Stimulated activated CD4-positive, alpha-beta T cell treated with anti-CD3 and anti-CD28 coated beads, Interleukin-15, amount 100 ng/mL, for 24 hours (primary cell): ENCODE results near the gene CMTM4.
"Not testable (repeated sequence)": the region's sequence is repeated elsewhere in the genome, so short reads cannot be mapped to it uniquely, and the experiment has no call there.

Experiments
- DNase-seq: peaks from one replicate; pipeline ENCODE4 v3.0.0-alpha.2; 2020

Gene CMTM4

DNA sequence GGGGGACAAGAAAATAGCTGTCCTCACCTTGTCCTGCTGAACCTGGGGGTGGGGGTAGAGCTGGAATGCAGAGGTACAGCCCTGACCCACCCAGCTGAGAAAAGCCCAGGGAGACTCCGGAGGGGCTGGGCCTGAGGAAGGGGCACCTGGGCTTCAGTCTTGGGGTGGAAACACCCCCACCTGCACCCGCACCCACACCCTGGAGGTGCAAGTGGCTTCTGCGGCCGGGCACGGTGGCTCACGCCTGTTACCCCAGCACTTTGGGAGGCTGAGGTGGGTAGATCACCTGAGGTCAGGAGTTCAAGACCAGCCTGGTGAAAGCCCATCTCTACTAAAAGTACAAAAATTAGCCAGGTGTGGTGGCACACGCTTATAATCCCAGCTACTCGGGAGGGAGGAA, 84.6 kb downstream of the CMTM4 start:
- not testable (repeated sequence) for DNase-seq

DNA sequence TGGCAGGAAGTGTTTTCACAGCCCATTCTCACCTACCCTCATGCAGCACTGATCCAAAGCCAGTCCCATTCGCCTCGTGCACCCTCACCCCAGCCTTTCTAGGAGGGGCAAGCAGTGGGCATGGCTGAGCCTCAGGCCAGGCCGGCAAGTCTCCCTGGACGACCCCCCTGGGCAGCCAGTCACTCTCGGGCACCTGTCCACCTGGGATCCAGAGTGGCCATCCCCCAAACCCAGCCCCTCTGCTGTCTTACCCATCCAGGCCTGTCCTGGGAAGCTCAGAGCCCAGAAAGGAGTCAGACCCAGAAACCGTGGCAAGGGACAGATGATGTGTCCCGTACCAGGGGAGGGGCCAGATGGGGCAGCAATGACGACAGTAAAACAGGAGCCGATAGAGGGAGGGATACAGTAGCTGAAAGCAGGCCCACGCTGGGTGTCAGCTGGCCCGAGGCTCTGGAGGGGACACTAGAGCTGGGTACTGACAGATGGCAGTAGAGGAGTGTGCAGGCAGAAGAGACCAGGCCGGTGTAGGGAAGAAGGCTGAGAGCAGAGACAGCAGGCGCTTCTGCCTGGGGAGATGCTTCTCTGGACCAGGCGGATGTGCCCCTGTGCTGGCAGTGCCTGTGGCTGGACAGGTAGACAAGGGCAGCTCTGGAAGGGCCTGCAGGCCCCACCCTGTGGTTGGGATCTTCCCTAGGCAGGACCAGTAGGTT, 86.3 kb downstream of the CMTM4 start:
- no peak for DNase-seq

DNA sequence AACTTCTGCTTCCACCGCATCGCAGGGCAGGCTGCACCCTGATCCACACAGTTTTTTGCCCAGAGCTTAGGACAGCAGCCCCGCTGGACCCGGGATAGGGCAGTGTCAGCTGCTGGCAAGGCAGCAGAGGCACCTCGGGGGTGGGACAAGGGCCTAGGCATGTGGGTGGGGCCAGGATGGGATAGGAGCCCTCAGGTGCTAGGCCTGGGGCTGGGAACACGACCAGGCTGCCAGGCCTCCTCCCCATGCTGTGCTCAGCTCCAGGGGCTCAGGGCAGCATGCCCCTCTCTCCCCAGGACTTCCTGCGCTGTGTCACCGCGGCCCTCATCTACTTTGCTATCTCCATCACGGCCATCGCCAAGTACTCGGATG, 87.4 kb downstream of the CMTM4 start:
- DNase-seq, result no peak

DNA sequence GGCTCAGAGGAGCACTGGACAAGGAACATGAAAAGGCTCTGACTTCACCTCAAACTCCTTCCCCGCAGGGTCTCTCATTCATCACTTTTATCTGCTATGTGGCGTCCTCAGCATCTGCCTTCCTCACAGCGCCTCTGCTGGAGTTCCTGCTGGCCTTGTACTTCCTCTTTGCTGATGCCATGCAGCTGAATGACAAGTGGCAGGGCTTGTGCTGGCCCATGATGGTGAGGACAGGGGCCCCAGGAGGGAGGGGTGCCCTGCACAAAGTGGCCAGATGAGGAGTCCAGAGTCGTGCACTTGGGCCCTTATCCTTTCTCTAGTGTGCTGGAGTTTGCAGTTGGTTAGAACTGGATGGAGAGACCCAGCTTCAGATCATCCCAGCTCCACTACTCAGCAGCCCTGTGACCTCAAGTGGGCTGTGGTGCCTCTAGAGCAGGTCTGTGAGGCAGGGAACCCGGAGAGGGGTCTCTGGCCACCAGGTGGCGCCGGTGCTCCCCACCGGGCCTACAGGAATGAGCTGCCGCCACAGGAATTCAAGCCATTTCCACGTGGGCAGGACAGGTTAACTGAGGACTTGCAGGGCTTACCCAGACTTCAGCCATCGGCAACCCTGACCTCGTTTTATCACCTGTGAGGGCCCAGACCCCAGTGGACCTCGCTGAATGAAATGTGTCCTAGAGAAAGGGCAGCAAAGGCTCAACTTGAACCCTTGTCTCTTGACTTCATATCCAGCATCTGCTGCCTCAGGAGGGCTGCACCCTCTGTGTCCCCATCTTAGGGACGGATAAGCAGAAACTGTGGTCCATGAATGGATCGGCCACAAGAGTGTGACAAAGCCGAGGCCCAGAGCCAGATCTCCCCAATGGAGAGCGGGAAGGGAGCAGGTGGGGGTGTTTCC, 88.1 kb downstream of the CMTM4 start:
- DNase-seq, result peak; percentile 92

DNA sequence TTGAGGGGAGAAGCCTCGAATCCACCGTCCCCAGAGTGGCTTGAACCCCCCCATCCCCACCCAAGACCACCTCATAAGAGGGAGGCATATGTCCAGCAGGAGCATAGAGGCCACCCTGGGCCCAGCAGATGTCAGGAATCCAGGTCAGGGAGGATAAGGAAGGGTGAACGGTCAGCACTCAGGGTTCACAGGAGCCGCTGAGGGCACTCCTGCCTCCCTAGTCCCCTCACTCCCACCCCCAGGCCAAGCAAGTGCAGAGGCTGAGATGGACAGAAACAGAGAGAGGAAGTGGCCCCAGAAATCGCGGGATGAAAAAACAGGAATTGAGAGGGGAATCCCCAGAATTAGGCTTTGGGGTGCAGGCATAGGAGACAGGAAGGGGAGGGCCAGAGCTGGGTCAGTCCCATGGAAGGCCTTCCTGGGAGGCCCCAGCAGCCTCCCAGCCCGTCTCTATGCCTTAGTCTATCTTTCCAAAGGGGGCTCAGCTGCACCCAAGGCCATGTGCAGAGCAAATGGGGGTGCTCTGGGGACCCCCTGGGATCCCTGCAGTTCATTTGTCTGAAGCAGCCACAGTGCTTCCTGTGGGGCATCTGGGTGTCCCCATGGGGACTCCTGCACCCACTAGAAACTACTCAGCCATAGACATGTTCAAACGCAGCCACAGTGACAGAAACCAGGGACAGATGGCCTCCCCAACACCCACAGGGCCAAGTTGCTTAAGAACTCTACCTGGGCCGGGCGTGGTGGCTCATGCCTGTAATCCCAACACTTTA, 90.4 kb downstream of the CMTM4 start:
- peak; percentile 21 for DNase-seq

DNA sequence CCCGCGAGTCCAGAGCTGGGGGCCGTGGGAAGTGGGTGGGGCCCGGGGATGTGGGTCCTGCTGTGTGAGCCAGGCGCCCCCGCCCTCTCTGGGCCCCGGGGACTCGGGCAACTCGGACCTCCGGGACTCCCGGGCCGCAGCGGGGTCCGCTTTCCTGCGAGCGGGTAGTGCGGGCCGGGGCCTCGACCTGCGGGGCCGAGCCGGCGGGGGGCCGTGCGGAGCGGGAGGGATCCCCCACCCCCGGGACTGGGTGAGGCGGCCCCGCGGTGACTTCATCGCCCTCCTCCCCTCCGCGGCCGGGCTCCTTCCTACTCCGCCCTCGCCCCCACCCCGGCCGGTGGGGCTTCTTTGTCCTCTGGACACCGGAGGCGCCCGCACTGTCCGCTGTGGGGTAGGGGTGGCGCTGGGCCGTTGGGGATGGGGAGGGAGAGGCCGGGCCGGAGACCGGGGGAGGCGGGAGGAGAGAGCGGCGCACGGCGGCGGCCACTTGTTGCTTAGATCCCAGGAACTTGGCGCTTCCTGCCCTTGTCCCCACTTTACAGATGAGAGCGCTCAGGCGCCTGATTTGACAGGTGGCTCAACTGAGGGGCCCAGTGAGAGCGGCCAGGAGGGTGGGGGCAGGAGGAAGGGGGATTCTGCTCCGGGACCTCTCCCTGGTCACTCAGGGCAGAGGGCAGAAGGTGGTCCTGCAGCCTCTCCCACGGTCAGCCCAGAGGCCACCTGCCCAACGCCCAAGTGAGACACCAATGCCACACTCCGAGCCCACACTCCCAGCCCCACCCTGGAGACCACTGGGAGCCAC, 91.2 kb downstream of the CMTM4 start:
- DNase-seq, result peak; percentile 56

DNA sequence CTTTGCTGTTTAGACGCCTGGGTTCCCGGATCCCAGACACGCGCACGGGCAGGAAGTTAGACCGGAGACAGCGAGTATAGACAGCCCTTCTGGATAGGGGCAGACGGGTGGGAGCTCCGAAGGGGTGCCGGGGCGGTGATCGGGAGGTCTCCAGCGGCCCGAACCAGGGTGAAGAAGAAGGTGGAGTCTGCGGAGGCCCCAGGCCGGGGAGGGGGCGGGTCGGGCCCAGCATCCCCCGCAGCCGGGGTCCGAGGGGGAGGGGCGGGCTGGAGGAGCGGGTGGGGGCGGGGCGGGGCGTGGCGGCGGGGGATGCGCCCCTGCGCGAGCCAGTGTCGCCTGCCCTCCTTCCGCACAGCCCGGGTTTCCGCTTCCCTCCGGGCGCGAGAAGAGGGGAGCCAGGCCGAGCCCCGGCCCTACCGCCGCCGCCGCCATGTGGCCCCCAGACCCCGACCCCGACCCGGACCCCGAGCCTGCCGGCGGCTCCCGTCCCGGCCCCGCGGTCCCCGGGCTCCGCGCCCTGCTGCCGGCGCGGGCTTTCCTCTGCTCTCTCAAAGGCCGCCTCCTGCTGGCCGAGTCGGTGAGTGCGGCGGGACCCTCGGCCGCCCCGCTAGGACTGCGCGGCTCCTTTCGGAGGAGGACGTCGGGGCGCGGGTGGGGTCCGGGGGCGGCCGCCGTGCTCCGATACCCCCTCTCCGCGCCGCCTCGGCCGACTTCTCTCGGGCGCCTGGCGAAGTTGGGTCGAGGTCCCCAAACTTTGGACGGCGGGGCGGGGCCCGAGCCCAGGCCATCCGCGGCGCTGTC, 92.0 kb downstream of the CMTM4 start, which contains the start of gene CMTM3:
TSS of gene CMTM3 (plus strand) at position 329 of the 801 bp plus-strand sequence. CDS start at position 431, 102 bp downstream.
- DNase-seq, result peak; percentile 83

DNA sequence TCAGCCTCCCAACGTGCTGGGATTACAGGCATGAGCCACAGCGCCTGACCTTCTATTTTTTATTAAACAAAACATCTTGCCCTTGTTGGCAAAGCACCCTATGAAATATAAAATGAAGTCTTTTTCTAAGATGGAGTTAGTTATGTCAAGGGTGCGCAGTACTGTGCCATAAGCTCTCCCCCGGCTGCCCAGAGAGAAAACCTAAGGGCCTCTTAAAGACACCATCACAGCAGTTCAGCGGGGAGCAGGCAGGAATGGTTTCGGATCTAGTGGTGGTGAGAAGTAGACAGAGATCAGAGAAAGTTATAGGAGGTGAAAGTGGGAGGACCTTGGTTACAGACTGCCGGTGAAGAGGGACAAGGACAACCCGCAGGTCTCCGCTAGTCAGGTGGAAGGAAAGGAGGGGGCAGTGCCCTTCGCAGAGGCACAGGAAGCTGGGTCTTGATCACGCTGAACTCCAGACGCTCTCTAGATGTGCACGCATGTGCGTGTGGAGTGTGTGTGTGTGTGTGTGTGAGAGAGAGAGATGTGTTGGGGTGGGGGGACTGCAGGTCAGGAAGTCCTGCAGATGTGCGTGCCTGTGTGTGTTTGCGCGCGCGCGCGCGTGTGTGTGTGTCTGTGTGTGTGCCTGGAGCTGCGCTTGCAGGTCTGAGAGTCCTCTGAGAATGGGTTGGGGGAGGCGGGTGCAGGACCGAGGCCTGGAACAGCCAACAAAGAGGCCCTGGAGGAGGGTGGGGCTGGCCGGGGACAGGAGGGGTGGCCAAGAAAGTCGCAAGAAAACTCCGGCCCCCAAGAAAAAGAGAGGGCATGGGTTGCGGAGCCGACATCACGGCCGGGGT, 92.8 kb downstream of the CMTM4 start:
- peak; percentile 72 for DNase-seq

DNA sequence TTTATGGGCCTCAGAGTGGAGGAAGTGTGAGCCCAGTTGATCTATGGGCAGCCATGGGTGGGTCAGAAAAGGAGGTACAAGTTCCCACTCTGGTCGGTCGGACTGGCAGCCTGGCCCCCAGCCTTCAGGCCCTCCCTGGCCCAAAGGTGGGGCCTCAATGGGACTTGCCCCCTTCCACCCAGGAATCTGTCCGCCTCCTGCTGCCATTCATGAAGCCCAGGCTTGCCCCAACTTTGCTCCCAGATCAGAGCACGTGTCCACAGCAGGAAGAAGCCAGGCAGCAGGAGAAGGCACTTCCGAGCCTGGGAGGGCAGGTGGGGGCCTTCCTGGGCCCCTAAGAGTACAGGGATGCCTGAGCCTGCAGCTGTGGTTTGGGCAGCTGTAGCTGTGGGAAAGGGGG, 95.1 kb downstream of the CMTM4 start:
- no peak for DNase-seq

DNA sequence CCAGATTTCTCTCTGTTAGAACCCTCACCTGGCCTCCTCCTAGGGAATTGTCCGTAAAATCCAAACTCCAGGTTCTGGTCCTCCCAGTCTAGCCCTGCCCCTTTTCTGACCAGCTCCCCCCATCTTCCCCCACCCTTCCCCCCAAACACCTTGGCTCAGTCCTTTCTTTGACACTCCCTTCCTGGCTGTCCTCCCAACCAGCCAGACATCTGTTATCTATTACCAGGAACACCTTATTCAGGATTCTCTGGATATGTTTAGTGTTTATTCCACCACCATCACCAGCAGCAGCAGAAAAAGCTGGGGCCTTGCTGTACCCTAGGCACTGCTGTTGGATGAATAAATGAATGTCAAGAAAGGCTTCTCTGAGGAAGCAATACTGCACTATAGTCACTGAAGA, 96.1 kb downstream of the CMTM4 start:
- no peak for DNase-seq

DNA sequence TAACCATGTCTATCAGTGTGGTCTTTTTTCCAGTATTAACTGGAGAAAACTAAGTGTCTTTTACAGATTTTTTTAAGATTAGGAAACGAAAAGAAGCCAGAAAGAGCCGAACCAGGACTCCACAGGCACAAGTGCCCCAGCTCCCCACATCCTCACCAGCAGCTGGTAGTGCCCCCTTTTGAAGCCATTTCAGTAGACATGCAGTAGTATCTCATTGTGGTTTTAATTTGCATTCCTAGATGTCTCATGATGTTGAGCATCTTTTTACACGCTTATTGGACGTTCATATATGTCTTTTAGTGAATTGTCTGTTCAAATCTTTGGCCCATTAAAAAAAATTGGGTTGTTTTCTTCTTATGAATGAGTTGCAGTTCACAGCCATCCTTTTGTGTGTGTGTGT, 96.8 kb downstream of the CMTM4 start:
- no peak for DNase-seq

DNA sequence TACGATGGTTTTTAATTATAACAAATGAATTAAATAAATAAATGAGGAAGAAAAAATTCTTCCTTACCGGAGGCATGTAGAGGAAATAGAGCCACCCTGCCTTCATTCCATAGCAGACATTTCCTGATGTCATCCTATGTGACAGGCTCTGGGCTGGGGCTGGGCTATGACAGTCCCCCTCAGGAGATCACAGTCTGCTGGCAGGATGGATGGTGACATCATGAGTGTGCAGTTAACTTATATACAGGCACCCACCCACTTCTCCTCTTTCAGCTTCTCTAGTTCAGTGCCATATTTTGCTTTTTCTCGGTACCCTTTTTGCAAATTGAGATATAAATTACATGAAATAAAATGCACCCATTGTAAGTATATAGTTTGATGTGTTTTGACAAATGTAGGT, 98.4 kb downstream of the CMTM4 start:
- DNase-seq, result no peak

DNA sequence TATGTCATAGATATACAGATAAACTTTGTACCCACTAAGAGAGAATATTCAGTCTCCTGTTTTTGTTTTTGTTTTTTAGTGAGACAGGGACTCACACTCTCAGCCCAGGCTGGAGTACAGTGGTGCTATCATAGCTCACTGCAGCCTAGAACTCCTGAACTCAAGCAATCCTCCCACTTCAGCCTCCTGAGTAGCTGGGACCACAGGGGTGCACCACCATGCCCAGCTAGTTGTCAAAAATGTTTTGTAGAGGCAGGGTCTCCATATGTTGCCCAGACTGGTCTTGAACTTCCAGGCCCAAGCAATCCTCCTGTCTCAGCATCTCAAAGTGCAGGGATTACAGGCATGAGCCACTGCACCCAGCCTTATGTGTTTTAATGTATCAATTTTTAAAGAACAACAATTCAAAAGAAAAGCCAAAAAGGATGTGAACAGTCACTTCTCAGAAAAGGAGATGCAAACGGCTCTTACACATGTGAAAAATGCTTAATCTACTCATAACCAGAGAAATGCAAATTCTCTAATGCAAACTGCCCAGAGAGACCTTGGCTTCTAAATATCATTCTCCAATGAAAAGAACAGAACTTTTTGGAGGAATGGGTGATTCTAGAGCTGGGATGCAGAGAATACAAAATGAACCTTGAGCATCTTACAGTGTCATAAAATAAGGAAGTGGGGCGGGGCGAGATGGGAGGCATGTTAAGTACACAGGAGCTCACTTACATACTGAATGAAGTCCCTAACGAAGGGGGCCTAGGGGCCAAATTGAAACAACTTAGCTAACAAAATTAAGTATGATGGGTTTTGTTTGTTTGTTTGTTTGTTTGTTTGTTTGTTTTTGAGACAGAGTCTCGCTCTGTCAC, 99.3 kb downstream of the CMTM4 start:
- DNase-seq, result no peak

DNA sequence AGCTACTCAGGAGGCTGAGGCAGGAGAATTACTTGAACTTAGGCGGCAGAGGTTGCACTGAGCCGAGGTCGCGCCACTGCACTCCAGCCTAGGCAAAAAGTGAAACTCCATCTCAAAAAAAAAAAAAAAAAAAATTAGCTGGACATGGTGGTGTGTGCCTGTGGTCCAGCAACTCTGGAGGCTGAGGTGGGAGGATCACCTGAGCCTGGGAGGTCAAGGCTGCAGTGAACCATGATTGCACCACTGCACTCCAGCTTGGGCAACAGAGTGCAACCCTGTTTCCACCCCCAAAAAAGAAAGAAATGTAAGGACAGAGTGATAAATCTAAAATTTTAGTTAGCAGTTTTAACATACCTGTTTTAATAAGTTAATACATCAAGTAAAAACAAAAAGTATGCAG, 100.0 kb downstream of the CMTM4 start:
- DNase-seq, result not testable (repeated sequence)

DNA sequence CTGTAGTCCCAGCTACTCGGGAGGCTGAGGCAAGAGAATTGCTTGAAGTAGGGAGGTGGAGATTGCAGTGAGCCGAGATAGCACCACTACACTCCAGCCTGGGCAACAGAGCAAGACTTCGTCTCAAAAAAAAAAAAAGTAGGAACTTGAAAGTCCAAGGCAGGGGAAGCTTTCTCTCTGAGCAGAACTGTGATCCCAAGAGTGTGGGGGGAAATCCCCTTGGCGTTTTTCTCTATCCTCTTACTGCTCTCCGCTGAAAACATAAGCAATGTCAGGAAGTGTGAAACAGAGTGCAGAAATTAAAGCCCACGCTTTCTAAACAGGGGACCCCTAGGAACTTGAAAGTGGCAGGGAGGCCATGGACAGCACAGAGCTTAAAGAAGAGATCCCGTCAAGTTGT, 101.8 kb downstream of the CMTM4 start:
- DNase-seq, result no peak

DNA sequence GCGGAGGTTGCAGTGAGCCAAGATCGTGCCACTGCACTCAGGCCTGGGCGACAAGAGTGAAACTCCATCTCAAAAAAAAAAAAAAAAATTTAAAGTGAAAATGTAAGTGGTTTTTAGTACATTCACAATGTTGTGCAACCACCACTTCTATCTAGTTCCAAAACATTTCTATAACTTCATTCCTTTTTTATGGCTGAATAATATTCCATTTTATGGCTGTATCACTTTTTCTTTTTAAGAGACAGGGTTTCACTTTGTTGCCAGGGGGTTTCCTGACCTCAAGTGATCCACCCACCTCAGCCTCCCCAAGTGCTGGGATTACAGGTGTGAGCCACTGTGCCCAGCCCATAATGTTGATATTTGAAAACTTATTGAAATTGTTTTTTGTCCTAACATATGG, 103.7 kb downstream of the CMTM4 start:
- no peak for DNase-seq

DNA sequence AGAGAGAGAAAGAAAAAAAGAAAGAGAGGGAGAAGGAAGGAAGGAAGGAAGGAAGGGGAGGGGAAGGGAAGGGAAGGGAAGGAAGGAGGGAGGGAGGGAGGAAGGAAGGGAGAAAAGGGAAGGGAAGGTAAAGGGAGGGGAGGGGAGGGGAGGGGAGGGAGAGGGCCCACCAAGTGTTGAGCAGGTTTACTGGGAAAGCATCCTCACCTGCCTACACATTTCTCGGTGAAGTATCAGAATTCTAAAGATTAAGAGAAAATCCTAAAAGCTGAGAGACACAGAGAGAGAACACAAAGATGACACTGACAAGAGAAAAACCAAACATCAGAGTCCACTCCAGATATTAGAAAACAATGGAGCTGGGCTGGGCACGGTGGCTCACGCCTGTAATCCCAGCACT, 104.3 kb downstream of the CMTM4 start:
- DNase-seq, result no peak

DNA sequence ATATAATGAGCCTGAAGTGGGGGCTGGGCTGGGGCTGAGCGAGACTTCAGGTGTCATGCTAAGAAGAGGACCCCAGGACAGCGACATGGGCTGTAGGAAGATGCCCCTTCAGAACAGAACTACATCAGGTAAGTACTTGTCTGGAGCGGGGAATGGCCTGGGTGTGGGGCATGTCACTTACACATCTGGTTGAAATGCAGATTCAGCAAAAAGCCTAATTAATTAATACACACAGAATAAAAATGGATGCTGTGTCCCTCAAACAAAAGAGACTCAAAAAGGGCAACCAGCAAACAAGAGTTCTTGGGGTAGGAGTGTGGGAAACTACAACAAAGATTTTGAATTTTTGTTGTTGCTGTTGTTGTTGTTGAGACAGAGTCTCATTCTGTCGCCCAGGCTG, 105.5 kb downstream of the CMTM4 start:
- DNase-seq, result no peak

DNA sequence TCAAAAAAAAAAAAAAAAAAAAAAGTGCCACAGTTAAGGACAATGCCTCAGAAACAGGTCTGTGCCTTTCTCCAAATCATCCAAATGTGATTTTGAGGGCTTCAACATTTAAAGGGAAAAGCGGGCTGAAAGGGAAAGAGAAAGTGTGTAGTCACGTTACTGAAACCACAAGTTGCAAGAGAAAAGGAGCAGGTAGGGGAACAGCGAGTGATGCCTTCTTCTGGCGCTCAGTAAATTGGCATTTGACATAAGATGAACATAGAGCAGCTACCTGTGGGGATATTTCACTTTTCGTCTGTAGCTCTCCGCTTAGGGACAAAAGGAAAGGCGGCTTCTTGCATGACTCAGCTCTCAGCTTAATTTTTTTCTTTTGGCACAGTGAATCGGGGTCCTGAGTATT, 106.2 kb downstream of the CMTM4 start:
- DNase-seq, result peak; percentile 24
